ENCODE results near the gene SLC16A13. TPM values are rescaled to one million over a fixed set of nuclear protein-coding genes. Genes with fewer than 3 reads are reported as not detected.

Gene SLC16A13
- total and polyA plus RNA-seq, 2 of the 8 experiments (the other 6 are each of a cell fraction or from before 2014, with no cell fraction given) = 5.4 to 5.8 TPM

DNA sequence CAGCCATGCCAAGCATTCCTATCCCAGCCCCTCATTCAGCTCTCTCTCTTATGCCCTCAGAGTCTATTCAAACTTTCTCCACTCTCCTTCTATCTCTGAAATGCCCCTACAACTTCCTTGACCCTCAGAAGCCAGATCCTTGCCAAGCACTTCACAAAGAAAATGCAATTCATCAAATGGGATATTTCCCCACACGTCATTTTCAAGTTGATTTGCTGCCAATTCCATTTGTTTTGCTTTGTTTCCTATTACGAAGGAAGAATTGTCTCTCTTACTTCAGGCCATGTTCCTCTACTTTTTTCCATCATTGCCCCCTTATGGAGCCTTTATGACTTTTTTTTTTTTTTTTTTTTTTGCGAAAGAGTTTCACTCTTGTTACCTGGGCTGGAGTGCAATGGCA lies 49.1 kb upstream of the SLC16A13 start (continued):
- TF ChIP-seq, protein P1, sequence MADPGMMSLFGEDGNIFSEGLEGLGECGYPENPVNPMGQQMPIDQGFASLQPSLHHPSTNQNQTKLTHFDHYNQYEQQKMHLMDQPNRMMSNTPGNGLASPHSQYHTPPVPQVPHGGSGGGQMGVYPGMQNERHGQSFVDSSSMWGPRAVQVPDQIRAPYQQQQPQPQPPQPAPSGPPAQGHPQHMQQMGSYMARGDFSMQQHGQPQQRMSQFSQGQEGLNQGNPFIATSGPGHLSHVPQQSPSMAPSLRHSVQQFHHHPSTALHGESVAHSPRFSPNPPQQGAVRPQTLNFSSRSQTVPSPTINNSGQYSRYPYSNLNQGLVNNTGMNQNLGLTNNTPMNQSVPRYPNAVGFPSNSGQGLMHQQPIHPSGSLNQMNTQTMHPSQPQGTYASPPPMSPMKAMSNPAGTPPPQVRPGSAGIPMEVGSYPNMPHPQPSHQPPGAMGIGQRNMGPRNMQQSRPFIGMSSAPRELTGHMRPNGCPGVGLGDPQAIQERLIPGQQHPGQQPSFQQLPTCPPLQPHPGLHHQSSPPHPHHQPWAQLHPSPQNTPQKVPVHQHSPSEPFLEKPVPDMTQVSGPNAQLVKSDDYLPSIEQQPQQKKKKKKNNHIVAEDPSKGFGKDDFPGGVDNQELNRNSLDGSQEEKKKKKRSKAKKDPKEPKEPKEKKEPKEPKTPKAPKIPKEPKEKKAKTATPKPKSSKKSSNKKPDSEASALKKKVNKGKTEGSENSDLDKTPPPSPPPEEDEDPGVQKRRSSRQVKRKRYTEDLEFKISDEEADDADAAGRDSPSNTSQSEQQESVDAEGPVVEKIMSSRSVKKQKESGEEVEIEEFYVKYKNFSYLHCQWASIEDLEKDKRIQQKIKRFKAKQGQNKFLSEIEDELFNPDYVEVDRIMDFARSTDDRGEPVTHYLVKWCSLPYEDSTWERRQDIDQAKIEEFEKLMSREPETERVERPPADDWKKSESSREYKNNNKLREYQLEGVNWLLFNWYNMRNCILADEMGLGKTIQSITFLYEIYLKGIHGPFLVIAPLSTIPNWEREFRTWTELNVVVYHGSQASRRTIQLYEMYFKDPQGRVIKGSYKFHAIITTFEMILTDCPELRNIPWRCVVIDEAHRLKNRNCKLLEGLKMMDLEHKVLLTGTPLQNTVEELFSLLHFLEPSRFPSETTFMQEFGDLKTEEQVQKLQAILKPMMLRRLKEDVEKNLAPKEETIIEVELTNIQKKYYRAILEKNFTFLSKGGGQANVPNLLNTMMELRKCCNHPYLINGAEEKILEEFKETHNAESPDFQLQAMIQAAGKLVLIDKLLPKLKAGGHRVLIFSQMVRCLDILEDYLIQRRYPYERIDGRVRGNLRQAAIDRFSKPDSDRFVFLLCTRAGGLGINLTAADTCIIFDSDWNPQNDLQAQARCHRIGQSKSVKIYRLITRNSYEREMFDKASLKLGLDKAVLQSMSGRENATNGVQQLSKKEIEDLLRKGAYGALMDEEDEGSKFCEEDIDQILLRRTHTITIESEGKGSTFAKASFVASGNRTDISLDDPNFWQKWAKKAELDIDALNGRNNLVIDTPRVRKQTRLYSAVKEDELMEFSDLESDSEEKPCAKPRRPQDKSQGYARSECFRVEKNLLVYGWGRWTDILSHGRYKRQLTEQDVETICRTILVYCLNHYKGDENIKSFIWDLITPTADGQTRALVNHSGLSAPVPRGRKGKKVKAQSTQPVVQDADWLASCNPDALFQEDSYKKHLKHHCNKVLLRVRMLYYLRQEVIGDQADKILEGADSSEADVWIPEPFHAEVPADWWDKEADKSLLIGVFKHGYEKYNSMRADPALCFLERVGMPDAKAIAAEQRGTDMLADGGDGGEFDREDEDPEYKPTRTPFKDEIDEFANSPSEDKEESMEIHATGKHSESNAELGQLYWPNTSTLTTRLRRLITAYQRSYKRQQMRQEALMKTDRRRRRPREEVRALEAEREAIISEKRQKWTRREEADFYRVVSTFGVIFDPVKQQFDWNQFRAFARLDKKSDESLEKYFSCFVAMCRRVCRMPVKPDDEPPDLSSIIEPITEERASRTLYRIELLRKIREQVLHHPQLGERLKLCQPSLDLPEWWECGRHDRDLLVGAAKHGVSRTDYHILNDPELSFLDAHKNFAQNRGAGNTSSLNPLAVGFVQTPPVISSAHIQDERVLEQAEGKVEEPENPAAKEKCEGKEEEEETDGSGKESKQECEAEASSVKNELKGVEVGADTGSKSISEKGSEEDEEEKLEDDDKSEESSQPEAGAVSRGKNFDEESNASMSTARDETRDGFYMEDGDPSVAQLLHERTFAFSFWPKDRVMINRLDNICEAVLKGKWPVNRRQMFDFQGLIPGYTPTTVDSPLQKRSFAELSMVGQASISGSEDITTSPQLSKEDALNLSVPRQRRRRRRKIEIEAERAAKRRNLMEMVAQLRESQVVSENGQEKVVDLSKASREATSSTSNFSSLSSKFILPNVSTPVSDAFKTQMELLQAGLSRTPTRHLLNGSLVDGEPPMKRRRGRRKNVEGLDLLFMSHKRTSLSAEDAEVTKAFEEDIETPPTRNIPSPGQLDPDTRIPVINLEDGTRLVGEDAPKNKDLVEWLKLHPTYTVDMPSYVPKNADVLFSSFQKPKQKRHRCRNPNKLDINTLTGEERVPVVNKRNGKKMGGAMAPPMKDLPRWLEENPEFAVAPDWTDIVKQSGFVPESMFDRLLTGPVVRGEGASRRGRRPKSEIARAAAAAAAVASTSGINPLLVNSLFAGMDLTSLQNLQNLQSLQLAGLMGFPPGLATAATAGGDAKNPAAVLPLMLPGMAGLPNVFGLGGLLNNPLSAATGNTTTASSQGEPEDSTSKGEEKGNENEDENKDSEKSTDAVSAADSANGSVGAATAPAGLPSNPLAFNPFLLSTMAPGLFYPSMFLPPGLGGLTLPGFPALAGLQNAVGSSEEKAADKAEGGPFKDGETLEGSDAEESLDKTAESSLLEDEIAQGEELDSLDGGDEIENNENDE (IDR thresholded peaks at IDR 0.05; ENCODE audit: insufficient replicate concordance, low read length) = no peak
- no peak for TF ChIP-seq ZNF274 (IDR thresholded peaks at IDR 0.05; ENCODE audit: borderline replicate concordance, extremely low read depth, low read length)
- TF ChIP-seq NRF1 (IDR thresholded peaks at IDR 0.05; ENCODE audit: low read depth, low read length) = no peak
- TF ChIP-seq SP1 (IDR thresholded peaks at IDR 0.05; ENCODE audit: low read depth, low read length) = no peak
- TF ChIP-seq SP2 (IDR thresholded peaks at IDR 0.05; ENCODE audit: low read length) = no peak

All from H1 (cell line).